NCI-H2171 (cell line): ENCODE data around the gene HOXD10.
A peak's percentile ranks its signal among the peaks of the same experiment; 100 is the strongest.

ENCODE experiments used
- DNase-seq: peaks from one replicate; lab custom pipeline; 2025; lab: John Stamatoyannopoulos, UW

Gene HOXD10

GRCh38 chr2:176136374-176137251 is 20.0 kb downstream of the HOXD10 start:
- no peak for DNase-seq

GRCh38 chr2:176137252-176137580 is 20.6 kb downstream of the HOXD10 start:
- no peak for DNase-seq

GRCh38 chr2:176137906-176138305 is 21.3 kb downstream of the HOXD10 start:
- DNase-seq: no peak

GRCh38 chr2:176138526-176138922 is 21.9 kb downstream of the HOXD10 start:
- no peak for DNase-seq

GRCh38 chr2:176138923-176139660 is 22.5 kb downstream of the HOXD10 start:
- DNase-seq: no peak

GRCh38 chr2:176139661-176140512 is 23.3 kb downstream of the HOXD10 start:
- no peak for DNase-seq

- peak; percentile 88 for DNase-seq
Observed at GRCh38 chr2:176140513-176141317, 24.1 kb downstream of the HOXD10 start.

- no peak for DNase-seq
Observed at GRCh38 chr2:176142281-176142680, 25.7 kb downstream of the HOXD10 start.

GRCh38 chr2:176145085-176145969 is 28.7 kb downstream of the HOXD10 start:
- no peak for DNase-seq

- no peak for DNase-seq
Observed at GRCh38 chr2:176146101-176146500, 29.5 kb downstream of the HOXD10 start.

- no peak for DNase-seq
Observed at GRCh38 chr2:176146645-176147044, 30.1 kb downstream of the HOXD10 start.

GRCh38 chr2:176147210-176147799 is 30.7 kb downstream of the HOXD10 start:
- DNase-seq: no peak

- no peak for DNase-seq
Observed at GRCh38 chr2:176147800-176148496, 31.4 kb downstream of the HOXD10 start.

- DNase-seq: no peak
Observed at GRCh38 chr2:176148751-176149421, 32.3 kb downstream of the HOXD10 start.

- DNase-seq: no peak
Observed at GRCh38 chr2:176149481-176149938, 32.9 kb downstream of the HOXD10 start.

GRCh38 chr2:176149939-176150583 is 33.5 kb downstream of the HOXD10 start:
- DNase-seq: no peak

- DNase-seq: no peak
Observed at GRCh38 chr2:176150584-176151441, 34.2 kb downstream of the HOXD10 start.
